H1 (cell line): ENCODE measurements around the gene DYNC1LI1. TPM values are rescaled to one million over a fixed set of nuclear protein-coding genes. Genes with fewer than 3 reads are reported as not detected.

Experiments used
- polyA plus RNA-seq, 7 experiments: library from polyadenylated mRNA; depleted of rRNA in 3 of 7; stranded (reverse) in 5 of 7; unstranded in 2 of 7; fragments of >200 nt in 5 of 7; fragments of 200-250 nt in 2 of 7; gene quantifications; 1 replicate in 5 of 7; 2 replicates in 1 of 7; 4 replicates in 1 of 7; pipeline versions ENCODE4 v1.2.1 to v1.2.3, GENCODE V29; 2011 to 2013; ENCODE audit warnings: missing spikeins in 2 of 7, mixed read lengths in 2 of 7
- total RNA-seq: library from RNA; stranded (reverse); fragmentation: NEBNext Ultra II Directional; extraction: Animal tissue kit (Norgen Biotek cat#: 25700); gene quantifications from 2 replicates; pipeline ENCODE4 v1.2.1, GENCODE V29; 2021
- TF ChIP-seq, protein P1 (sequence below): IDR thresholded peaks from 2 replicates; pipeline ENCODE4 v1.6.1; 2011; ENCODE audit warnings: low read length, improper control_type of control experiment
- TF ChIP-seq, protein P2 (sequence below): IDR thresholded peaks from 2 replicates; pipeline ENCODE4 v1.6.1; 2012; ENCODE audit warnings: inconsistent platforms
- TF ChIP-seq, protein P3 (sequence below): IDR thresholded peaks from 2 replicates; pipeline ENCODE4 v1.6.1; 2011; ENCODE audit warnings: low read depth, mild to moderate bottlenecking, low read length; ENCODE audit not compliant: insufficient read depth
- TF ChIP-seq, protein P4 (sequence below): IDR thresholded peaks from 2 replicates; pipeline ENCODE4 v1.6.1; 2012; ENCODE audit warnings: inconsistent platforms

DYNC1LI1 gene
- total and polyA plus RNA-seq, 2 of the 8 experiments (the other 6 are each of a cell fraction or from before 2014, with no cell fraction given): 13.6 to 45.1 TPM

DNA sequence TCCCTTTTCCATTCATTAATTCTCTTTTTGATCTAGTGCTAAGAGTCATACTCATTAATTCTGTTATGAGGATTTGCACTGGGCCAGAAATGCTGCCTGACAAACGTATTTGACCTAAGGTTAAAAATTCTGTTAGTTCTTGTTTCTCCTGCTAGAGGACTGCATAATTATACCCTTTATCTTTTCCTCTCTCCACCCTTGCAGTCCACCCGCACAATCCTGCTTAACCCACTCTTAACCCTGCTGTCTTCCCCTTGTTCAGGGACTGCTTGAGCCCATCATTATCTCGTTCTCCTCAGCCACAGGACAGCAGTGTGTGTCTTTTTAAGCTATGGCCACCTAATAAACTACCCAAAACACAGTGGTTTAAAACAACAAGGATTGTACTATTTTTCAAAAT lies 31.1 kb upstream of the DYNC1LI1 start (continued):
- TF ChIP-seq, protein P1, sequence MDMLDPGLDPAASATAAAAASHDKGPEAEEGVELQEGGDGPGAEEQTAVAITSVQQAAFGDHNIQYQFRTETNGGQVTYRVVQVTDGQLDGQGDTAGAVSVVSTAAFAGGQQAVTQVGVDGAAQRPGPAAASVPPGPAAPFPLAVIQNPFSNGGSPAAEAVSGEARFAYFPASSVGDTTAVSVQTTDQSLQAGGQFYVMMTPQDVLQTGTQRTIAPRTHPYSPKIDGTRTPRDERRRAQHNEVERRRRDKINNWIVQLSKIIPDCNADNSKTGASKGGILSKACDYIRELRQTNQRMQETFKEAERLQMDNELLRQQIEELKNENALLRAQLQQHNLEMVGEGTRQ: no peak
- TF ChIP-seq, protein P2, sequence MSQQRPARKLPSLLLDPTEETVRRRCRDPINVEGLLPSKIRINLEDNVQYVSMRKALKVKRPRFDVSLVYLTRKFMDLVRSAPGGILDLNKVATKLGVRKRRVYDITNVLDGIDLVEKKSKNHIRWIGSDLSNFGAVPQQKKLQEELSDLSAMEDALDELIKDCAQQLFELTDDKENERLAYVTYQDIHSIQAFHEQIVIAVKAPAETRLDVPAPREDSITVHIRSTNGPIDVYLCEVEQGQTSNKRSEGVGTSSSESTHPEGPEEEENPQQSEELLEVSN: no peak
- TF ChIP-seq, protein P3, sequence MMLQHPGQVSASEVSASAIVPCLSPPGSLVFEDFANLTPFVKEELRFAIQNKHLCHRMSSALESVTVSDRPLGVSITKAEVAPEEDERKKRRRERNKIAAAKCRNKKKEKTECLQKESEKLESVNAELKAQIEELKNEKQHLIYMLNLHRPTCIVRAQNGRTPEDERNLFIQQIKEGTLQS: no peak
- TF ChIP-seq, protein P4, sequence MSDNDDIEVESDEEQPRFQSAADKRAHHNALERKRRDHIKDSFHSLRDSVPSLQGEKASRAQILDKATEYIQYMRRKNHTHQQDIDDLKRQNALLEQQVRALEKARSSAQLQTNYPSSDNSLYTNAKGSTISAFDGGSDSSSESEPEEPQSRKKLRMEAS: no peak
